Adrenal gland (tissue), 12 donors: Measurements from ENCODE around the gene RBFOX1. TPM values are rescaled to one million over a fixed set of nuclear protein-coding genes. Genes with fewer than 3 reads are reported as not detected.

Experiments used
- DNase-seq, 7 donors: peaks; one replicate each; pipeline ENCODE4 v3.0.0-alpha.2; 2019 to 2020
- H3K27ac ChIP-seq, 5 donors: fragments of 200-600 bp; sonication (generic) in 4 of 5; 1 replicate in 3 of 5; 2 replicates in 2 of 5; pipeline versions ENCODE4 v1.5.1 to v1.8.0; 2016 to 2020; ENCODE audit warnings: mild to moderate bottlenecking in 1 of 5
- H3K27me3 ChIP-seq: fragments of 200-600 bp; 2 replicates; pipeline ENCODE4 v1.8.0; 2021
- H3K36me3 ChIP-seq, 2 donors: fragments of 200-600 bp; replicated peaks in 1 of 2; 1 replicate in 1 of 2; 2 replicates in 1 of 2; pipeline versions ENCODE4 v1.5.1 to v1.8.0; 2018 to 2022
- H3K4me1 ChIP-seq, 2 donors: fragments of 200-600 bp; replicated peaks in 1 of 2; 1 replicate in 1 of 2; 2 replicates in 1 of 2; pipeline versions ENCODE4 v1.5.1 to v1.8.0; 2018 to 2021
- H3K4me3 ChIP-seq, 4 donors: fragments of 200-600 bp; sonication (generic) in 3 of 4; one replicate each; pipeline ENCODE4 v1.5.1; 2016 to 2018
- H3K9me3 ChIP-seq, 3 donors: fragments of 200-600 bp; sonication (generic) in 1 of 3; replicated peaks in 1 of 3; 1 replicate in 2 of 3; 2 replicates in 1 of 3; pipeline versions ENCODE4 v1.5.1 to v1.8.0; 2016 to 2021
- POLR2A ChIP-seq, 2 donors: fragments of 450-650 bp; IDR thresholded peaks; one replicate each; pipeline ENCODE4 v1.6.1; 2017; ENCODE audit warnings: antibody characterized with exemption in 2 of 2, mild to moderate bottlenecking in 2 of 2, moderate library complexity in 1 of 2
- WGBS, 4 donors: extraction: QIAGEN DNeasy Blood & Tissue Kit in 2 of 4; methylation state at CpG; one replicate each; pipeline versions ENCODE4 v1.1.5 to v1.1.7; 2013 to 2017; 5-methylcytosine and 5-hydroxymethylcytosine counted together
- intact Hi-C, 2 donors: fragments of 100-400 bp; cut with DNase I; formaldehyde crosslinking; loops; one replicate each; pipeline versions ENCODE4 v1.14.1 to v1.15.0; 2022 to 2023
- polyA plus RNA-seq, 3 donors: library from polyadenylated mRNA; stranded (reverse); fragments of 200-250 nt in 2 of 3; fragments of 350-450 nt in 1 of 3; fragmentation: Illumina TruSeq in 1 of 3; extraction: RNeasy Lipid Tissue Mini Kit (QIAGEN cat#74804) in 1 of 3; gene quantifications; one replicate each; pipeline ENCODE4 v1.2.3, GENCODE V29; 2013 to 2014
- total RNA-seq, 9 donors: library from RNA; depleted of rRNA in 4 of 9; stranded (reverse); fragments of >200 nt in 4 of 9; fragments of 120-200 nt in 1 of 9; fragmentation: NEBNext Ultra II Directional in 1 of 9; extraction: Animal tissue kit (Norgen Biotek cat#: 25700) in 1 of 9; gene quantifications; one replicate each; pipeline versions ENCODE4 v1.1.0 to v1.2.4, GENCODE V29; 2013 to 2023
- TF ChIP-seq, protein P1 (sequence below), 6 experiments: fragments of 450-650 bp in 4 of 6; fragments of 200-600 bp in 2 of 6; sonication (generic) in 1 of 6; IDR thresholded peaks; 1 replicate in 5 of 6; 2 replicates in 1 of 6; pipeline versions ENCODE4 v1.5.1 to v1.8.0; 2016 to 2021; ENCODE audit warnings: antibody characterized with exemption in 6 of 6, mild to moderate bottlenecking in 2 of 6, moderate library complexity in 1 of 6
- donor health status: healthy with polysubstance abuse.
- donor health status: Bipolar disorder and iron deficiency.
- donor health status: DM: yes; HTN: yes; CAD: no.
- donor health status: DM: no; HTN: no; CAD: no.
- donor health status: DM: no; HTN: no; CAD: no.
- donor health status: DM: yes; HTN: yes; CAD: no.

The RBFOX1 gene
- total and polyA plus RNA-seq, 12 donors, result 0.19 to 6.3 (median 0.71) TPM; not detected in 4

DNA sequence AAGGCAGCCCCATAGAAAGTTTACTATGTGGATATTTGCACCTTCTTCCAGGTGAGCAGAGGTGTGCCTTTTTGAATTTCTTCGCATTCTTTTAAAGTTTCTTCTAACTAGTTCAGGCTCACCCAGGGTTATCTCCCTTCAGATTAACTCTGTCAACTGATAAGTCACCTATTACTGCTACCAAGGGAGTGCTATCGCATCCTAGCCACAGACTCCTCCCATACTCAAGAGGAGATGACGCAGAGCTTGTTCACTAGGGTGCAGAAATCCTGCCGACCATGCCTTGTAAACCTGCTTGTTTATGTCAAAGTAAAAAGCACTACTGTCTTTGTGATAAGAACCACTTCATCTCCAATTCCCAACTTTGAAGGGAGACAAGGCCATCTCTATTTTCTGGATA lies 390.1 kb downstream of the RBFOX1 start:
- WGBS, 4 donors, result 63 to 83% (median 75%) methylated on average over 4 of the region's 4 CpGs
- Histone ChIP-seq H3K27me3 (no peaks in the 10 kb centered on the region), H3K27ac (no peak overlapping the region), H3K4me3 (no peak overlapping the region), H3K36me3 (no peaks in the 10 kb centered on the region), H3K9me3 (no peaks in the 10 kb centered on the region), H3K4me1 (no peaks in the 10 kb centered on the region)
- intact Hi-C loops, result no loop called here
- TF ChIP-seq, protein P1, sequence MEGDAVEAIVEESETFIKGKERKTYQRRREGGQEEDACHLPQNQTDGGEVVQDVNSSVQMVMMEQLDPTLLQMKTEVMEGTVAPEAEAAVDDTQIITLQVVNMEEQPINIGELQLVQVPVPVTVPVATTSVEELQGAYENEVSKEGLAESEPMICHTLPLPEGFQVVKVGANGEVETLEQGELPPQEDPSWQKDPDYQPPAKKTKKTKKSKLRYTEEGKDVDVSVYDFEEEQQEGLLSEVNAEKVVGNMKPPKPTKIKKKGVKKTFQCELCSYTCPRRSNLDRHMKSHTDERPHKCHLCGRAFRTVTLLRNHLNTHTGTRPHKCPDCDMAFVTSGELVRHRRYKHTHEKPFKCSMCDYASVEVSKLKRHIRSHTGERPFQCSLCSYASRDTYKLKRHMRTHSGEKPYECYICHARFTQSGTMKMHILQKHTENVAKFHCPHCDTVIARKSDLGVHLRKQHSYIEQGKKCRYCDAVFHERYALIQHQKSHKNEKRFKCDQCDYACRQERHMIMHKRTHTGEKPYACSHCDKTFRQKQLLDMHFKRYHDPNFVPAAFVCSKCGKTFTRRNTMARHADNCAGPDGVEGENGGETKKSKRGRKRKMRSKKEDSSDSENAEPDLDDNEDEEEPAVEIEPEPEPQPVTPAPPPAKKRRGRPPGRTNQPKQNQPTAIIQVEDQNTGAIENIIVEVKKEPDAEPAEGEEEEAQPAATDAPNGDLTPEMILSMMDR (IDR thresholded peaks at IDR 0.05), result no peak
- no peak for TF ChIP-seq POLR2A (IDR thresholded peaks at IDR 0.05)
- no peak for DNase-seq

DNA sequence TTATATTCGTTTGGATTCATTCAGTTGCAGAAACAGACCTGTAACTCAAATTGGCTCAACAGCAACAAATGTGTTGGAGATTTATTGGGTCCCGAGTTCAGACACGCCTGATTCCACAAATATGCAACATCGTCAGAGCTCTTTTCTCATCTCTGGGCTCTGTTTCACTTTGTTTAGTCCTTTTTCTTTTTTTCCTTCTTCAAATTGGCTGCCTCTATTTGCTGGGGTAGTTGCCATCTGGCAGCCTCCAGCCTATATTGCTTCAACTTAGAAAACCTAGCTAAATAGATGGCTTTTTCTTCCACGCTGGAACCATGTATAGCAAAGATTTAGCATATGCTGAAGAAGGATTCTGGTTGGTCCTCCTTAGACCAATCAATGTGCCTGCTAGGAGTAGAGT lies 398.5 kb downstream of the RBFOX1 start:
- Histone ChIP-seq H3K27ac (no peak overlapping the region), H3K36me3 (no peaks in the 10 kb centered on the region), H3K27me3 (no peaks in the 10 kb centered on the region), H3K9me3 (no peaks in the 10 kb centered on the region), H3K4me1 (no peaks in the 10 kb centered on the region), H3K4me3 (no peak overlapping the region)
- no peak for DNase-seq
- TF ChIP-seq POLR2A (IDR thresholded peaks at IDR 0.05), result no peak
- TF ChIP-seq, protein P1 (IDR thresholded peaks at IDR 0.05), result no peak
- intact Hi-C loops, result no loop called here
- WGBS, 4 donors, result 70 to 81% (median 77%) methylated on average over 5 of the region's 5 CpGs

DNA sequence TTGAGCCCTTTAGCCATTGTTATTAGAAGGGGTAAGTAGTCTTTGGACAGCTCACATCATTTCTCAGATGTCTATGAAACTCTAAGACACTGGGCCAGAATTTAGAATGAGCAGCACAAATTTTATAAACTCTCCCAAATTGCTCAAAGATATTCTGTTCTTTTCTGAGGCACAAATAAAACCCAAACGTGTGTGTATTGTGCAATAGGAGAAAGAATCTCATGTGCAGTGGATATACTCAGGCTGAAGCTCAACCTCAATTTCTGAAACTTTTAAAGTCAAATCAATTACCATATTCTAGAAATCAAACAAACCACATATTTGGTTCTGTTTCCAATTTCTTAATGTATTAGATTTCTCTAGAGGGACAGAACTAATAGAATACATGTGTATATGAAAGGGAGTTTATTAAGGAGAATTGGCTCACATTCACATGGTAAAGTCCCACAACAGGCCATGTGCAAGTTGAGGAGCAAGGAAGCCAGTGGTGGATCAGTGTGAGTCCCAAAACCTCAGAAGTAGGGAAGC lies 403.6 kb downstream of the RBFOX1 start:
- Histone ChIP-seq H3K36me3 (no peaks in the 10 kb centered on the region), H3K4me3 (no peak overlapping the region), H3K4me1 (no peaks in the 10 kb centered on the region), H3K9me3 (no peaks in the 10 kb centered on the region), H3K27me3 (no peaks in the 10 kb centered on the region), H3K27ac (no peak overlapping the region)
- intact Hi-C loops, result no loop called here
- 0% methylated on average over 1 of the region's 1 CpG; no CpG with 5 or more reads in 1 of the 4 donors for WGBS, 4 donors
- TF ChIP-seq, protein P1 (IDR thresholded peaks at IDR 0.05), result no peak
- no peak for TF ChIP-seq POLR2A (IDR thresholded peaks at IDR 0.05)
- DNase-seq, result no peak

DNA sequence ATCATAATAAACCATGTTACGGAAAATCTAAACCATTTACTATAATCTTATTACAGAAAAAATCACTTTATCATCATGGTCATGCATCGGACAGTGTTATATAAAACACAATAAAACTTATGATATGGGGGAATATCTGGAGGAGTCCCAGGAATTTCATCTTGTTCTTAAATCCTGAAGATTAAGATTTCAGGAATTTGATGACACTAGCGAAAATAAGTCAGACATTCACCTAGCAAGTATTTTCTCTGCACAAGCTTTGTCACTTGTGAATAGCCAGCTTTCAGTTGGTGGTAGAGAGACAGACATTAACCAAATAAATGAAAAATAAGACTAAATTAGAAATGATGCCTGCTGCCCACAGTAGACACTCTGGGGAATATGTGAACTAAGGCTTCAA lies 410.0 kb downstream of the RBFOX1 start:
- H3K4me3 ChIP-seq, result no peak overlapping the region
- H3K36me3 ChIP-seq, result no peaks in the 10 kb centered on the region
- no peaks in the 10 kb centered on the region for H3K4me1 ChIP-seq
- no peaks in the 10 kb centered on the region for H3K27me3 ChIP-seq
- TF ChIP-seq, protein P1 (IDR thresholded peaks at IDR 0.05), result no peak
- TF ChIP-seq POLR2A (IDR thresholded peaks at IDR 0.05), result no peak
- intact Hi-C loops, result no loop called here
- no peak overlapping the region for H3K27ac ChIP-seq
- WGBS, 4 donors, result 77 to 82% (median 80%) methylated on average over 3 of the region's 3 CpGs
- no peaks in the 10 kb centered on the region for H3K9me3 ChIP-seq
- no peak for DNase-seq
